B cell (primary cell): Measurements from ENCODE around the gene SMC1B. TPM values are rescaled to one million over a fixed set of nuclear protein-coding genes. Genes with fewer than 3 reads are reported as not detected.

Experiments used
- ATAC-seq: fragments of 200-7000 bp; cut with Tn5 transposase; one replicate; pipeline ENCODE4 v1.10.0; 2021; ENCODE audit warnings: low read depth, mild to moderate bottlenecking, moderate number of reproducible peaks, moderate library complexity
- CTCF ChIA-PET: fragments of 350-600 bp; sonication (Branson Sonifier 250); formaldehyde crosslinking; loops from one replicate; lab custom pipeline; 2021; ENCODE audit warnings: antibody characterized with exemption, inconsistent platforms; lab: Charles Lee
- POLR2A ChIA-PET: fragments of 350-600 bp; sonication (Branson Sonifier 250); formaldehyde crosslinking; loops from one replicate; lab custom pipeline; 2021; ENCODE audit warnings: antibody characterized with exemption; lab: Charles Lee
- DNase-seq: peaks from one replicate; pipeline ENCODE4 v3.0.0; 2013
- H2AFZ ChIP-seq: 2 replicates; pipeline ENCODE4 v1.6.1; 2012; ENCODE audit warnings: mild to moderate bottlenecking, low read depth, low read length; ENCODE audit not compliant: insufficient read depth, poor library complexity, severe bottlenecking
- H3K27ac ChIP-seq, 2 donors: 1 replicate in 1 of 2; 2 replicates in 1 of 2; pipeline ENCODE4 v1.5.1; 2012 to 2013; ENCODE audit warnings: low read length in 2 of 2, mild to moderate bottlenecking in 2 of 2, moderate library complexity in 1 of 2
- H3K27me3 ChIP-seq, 4 experiments: fragments of 200-600 bp in 1 of 4; sonication (generic) in 1 of 4; replicated peaks in 1 of 4; 1 replicate in 2 of 4; 2 replicates in 2 of 4; pipeline versions ENCODE4 v1.6.1 to v1.7.0; 2013 to 2016; ENCODE audit warnings: low read length in 3 of 4, mild to moderate bottlenecking in 2 of 4, mixed read lengths in 1 of 4, moderate library complexity in 1 of 4; ENCODE audit not compliant: insufficient read depth in 4 of 4, control insufficient read depth in 3 of 4; ENCODE audit errors: control extremely low read depth in 1 of 4
- H3K36me3 ChIP-seq, 2 experiments: replicated peaks in 1 of 2; 1 replicate in 1 of 2; 2 replicates in 1 of 2; pipeline versions ENCODE4 v1.6.1 to v1.7.1; 2013; ENCODE audit warnings: low read length in 1 of 2; ENCODE audit not compliant: insufficient read depth in 2 of 2, control insufficient read depth in 1 of 2; ENCODE audit errors: control extremely low read depth in 1 of 2, extremely low read depth in 1 of 2
- H3K4me1 ChIP-seq, 2 donors: fragments of 200-600 bp in 1 of 2; sonication (generic) in 1 of 2; 1 replicate in 1 of 2; 2 replicates in 1 of 2; pipeline versions ENCODE4 v1.5.1 to v1.6.1; 2013 to 2017; ENCODE audit warnings: low read length in 2 of 2; ENCODE audit not compliant: control insufficient read depth in 2 of 2, insufficient read depth in 2 of 2
- H3K4me2 ChIP-seq: replicated peaks from 2 replicates; pipeline ENCODE3; 2012; ENCODE audit warnings: mild to moderate bottlenecking, low read depth, low read length; ENCODE audit not compliant: poor library complexity, severe bottlenecking
- H3K4me3 ChIP-seq, 5 experiments: fragments of 200-600 bp in 1 of 5; sonication (generic) in 1 of 5; 1 replicate in 3 of 5; 2 replicates in 2 of 5; pipeline versions ENCODE4 v1.5.1 to v1.7.0; 2011 to 2016; ENCODE audit warnings: low read length in 4 of 5, mild to moderate bottlenecking in 4 of 5, low read depth in 2 of 5, control low read depth in 1 of 5, moderate library complexity in 1 of 5; ENCODE audit not compliant: insufficient read depth in 1 of 5; ENCODE audit errors: control extremely low read depth in 1 of 5, extremely low read depth in 1 of 5
- H3K79me2 ChIP-seq: fragments of 200-600 bp; sonication (generic); one replicate; pipeline ENCODE4 v1.6.0; 2016; ENCODE audit warnings: low read length; ENCODE audit not compliant: control insufficient read depth, insufficient read depth
- H3K9ac ChIP-seq: fragments of 200-600 bp; sonication (generic); 2 replicates; pipeline ENCODE4 v1.6.1; 2017; ENCODE audit warnings: mild to moderate bottlenecking, low read length, moderate library complexity
- H3K9me3 ChIP-seq, 3 donors: one replicate each; pipeline versions ENCODE4 v1.6.1 to v1.7.1; 2013; ENCODE audit warnings: low read length in 2 of 3; ENCODE audit not compliant: control insufficient read depth in 2 of 3, insufficient read depth in 1 of 3; ENCODE audit errors: control extremely low read depth in 1 of 3
- H4K20me1 ChIP-seq: 2 replicates; pipeline ENCODE4 v1.6.0; 2012; ENCODE audit warnings: mild to moderate bottlenecking, low read length; ENCODE audit not compliant: insufficient read depth, control insufficient read depth, poor library complexity, severe bottlenecking
- H3K27ac Mint-ChIP-seq: one replicate; pipeline ENCODE4 v1.8.0; 2021; ENCODE audit warnings: mixed read lengths
- H3K27me3 Mint-ChIP-seq: one replicate; pipeline ENCODE4 v1.8.0; 2021; ENCODE audit warnings: mixed read lengths
- H3K4me1 Mint-ChIP-seq: one replicate; pipeline ENCODE4 v1.8.0; 2021; ENCODE audit warnings: mixed read lengths
- H3K4me3 Mint-ChIP-seq: one replicate; pipeline ENCODE4 v1.8.0; 2021; ENCODE audit warnings: mixed read lengths
- H3K9me3 Mint-ChIP-seq: one replicate; pipeline ENCODE4 v1.8.0; 2022; ENCODE audit warnings: mixed read lengths; ENCODE audit not compliant: insufficient read depth
- WGBS: methylation state at CpG from one replicate; pipeline ENCODE4 v1.1.5; 2013; ENCODE audit warnings: missing lambda C conversion rate; ENCODE audit not compliant: insufficient coverage; 5-methylcytosine and 5-hydroxymethylcytosine counted together
- intact Hi-C: fragments of 100-400 bp; cut with micrococcal nuclease; formaldehyde crosslinking; loops from one replicate; pipeline ENCODE4 v1.10.0; 2022
- polyA plus RNA-seq: library from polyadenylated mRNA; depleted of rRNA; stranded (reverse); fragments of >200 nt; gene quantifications from 2 replicates; pipeline ENCODE4 v1.2.3, GENCODE V29; 2012
- total RNA-seq, 2 donors: library from RNA; stranded (reverse); fragments of 120-200 nt in 1 of 2; gene quantifications; 1 replicate in 1 of 2; 2 replicates in 1 of 2; pipeline versions ENCODE4 v1.2.3 to v1.2.4, GENCODE V29; 2013 to 2022
- TF ChIP-seq, protein P1 (sequence below): fragments of 200-600 bp; IDR thresholded peaks from one replicate; pipeline ENCODE4 v1.8.0; 2022; ENCODE audit warnings: antibody characterized with exemption, mild to moderate bottlenecking

Gene SMC1B
- total and polyA plus RNA-seq, 2 donors (not counting 1 experiment from before 2014, with no cell fraction given): 0.07 TPM; not detected in 1

DNA sequence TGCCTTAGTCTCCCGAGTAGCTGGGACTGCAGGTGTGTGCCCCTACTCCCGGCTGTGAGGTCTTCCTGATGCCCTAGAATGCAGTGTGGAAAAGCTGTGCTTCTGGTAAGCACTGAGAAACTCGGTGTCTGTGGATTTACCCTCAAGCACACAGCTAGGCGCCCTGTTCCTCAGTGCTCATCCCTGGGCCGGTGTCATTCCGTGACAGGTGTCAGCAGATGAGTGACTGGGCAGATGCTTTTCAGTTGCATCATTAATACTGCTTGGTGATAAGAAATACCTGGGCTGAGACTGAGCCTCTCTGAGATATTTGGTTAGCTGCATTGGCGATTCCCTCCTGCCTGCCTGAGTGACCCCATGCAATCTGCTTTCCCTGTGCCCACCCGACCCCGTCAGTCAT, 81.9 kb downstream of the SMC1B start:
- POLR2A ChIA-PET: interaction anchor here (0.5 kb wide), 1 partner anchor 16 kb away, joined by 3 read pairs; no protein-coding TSS in a partner anchor

DNA sequence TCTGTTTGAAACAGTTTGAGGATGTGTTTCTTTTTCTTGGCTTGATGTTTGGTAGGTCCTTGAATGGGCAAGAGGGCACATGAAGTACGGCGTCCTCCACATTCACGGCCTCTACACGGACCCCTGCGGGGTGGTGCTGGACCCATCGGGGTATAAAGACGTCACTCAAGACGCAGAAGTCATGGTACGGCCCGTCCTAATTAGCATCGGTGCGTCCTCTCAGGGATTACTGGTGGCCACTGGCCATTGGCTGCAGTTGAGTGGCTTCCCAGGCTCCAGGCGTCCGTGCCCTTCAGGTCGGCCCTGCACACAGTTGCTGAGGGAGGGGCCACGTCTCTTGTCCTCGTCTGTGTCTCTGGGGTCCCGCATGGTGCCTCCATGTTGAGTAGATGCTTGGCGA, 82.9 kb downstream of the SMC1B start:
- Histone ChIP-seq H3K4me3 (no peak overlapping the region), H3K27ac (no peak overlapping the region), H3K9ac (no peak overlapping the region), H3K36me3 (peaks cover 0 to 56% of the 10 kb centered on the region in 2 experiments), H4K20me1 (peaks cover 6% of the 10 kb centered on the region), H3K9me3 (no peaks in the 10 kb centered on the region), H3K79me2 (peaks cover 3% of the 10 kb centered on the region), H3K27me3 (no peaks in the 10 kb centered on the region), H3K4me1 (no peaks in the 10 kb centered on the region), H3K4me2 (no peak overlapping the region), H2AFZ (no peak overlapping the region)
- DNase-seq (no peak), ATAC-seq (no peak)
- POLR2A ChIA-PET: no interaction called here
- Mint-ChIP-seq H3K27me3 (no peaks in the 10 kb centered on the region), H3K9me3 (no peaks in the 10 kb centered on the region), H3K4me1 (no peaks in the 10 kb centered on the region), H3K27ac (no peak overlapping the region), H3K4me3 (no peak overlapping the region)
- WGBS: 96% methylated on average over 19 of the region's 19 CpGs
- intact Hi-C loops: no loop called here
- TF ChIP-seq, protein P1, sequence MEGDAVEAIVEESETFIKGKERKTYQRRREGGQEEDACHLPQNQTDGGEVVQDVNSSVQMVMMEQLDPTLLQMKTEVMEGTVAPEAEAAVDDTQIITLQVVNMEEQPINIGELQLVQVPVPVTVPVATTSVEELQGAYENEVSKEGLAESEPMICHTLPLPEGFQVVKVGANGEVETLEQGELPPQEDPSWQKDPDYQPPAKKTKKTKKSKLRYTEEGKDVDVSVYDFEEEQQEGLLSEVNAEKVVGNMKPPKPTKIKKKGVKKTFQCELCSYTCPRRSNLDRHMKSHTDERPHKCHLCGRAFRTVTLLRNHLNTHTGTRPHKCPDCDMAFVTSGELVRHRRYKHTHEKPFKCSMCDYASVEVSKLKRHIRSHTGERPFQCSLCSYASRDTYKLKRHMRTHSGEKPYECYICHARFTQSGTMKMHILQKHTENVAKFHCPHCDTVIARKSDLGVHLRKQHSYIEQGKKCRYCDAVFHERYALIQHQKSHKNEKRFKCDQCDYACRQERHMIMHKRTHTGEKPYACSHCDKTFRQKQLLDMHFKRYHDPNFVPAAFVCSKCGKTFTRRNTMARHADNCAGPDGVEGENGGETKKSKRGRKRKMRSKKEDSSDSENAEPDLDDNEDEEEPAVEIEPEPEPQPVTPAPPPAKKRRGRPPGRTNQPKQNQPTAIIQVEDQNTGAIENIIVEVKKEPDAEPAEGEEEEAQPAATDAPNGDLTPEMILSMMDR: no peak
- CTCF ChIA-PET: no interaction called here

More for the DNA sequence above, 81.9 kb downstream of the SMC1B start:
- no peak overlapping the region for H3K27ac Mint-ChIP-seq
- TF ChIP-seq, protein P1: no peak
- 96% methylated on average over 8 of the region's 9 CpGs for WGBS
- H3K4me3 Mint-ChIP-seq: no peak overlapping the region
- no peaks in the 10 kb centered on the region for H3K79me2 ChIP-seq
- no peaks in the 10 kb centered on the region for H4K20me1 ChIP-seq
- H3K4me1 ChIP-seq: no peaks in the 10 kb centered on the region
- H2AFZ ChIP-seq: no peak overlapping the region
- no peak overlapping the region for H3K4me3 ChIP-seq
- no peak overlapping the region for H3K27ac ChIP-seq
- H3K9ac ChIP-seq: no peak overlapping the region
- no peaks in the 10 kb centered on the region for H3K9me3 ChIP-seq
- no peaks in the 10 kb centered on the region for H3K27me3 Mint-ChIP-seq
- H3K4me1 Mint-ChIP-seq: no peaks in the 10 kb centered on the region
- no peaks in the 10 kb centered on the region for H3K27me3 ChIP-seq
- intact Hi-C loops: no loop called here
- no peaks in the 10 kb centered on the region for H3K9me3 Mint-ChIP-seq
- CTCF ChIA-PET: interaction anchor here (0.9 kb wide), 1 partner anchor 44 kb away, joined by 3 read pairs; no protein-coding TSS in a partner anchor
- H3K4me2 ChIP-seq: no peak overlapping the region
- peaks cover 0 to 61% of the 10 kb centered on the region in 2 experiments for H3K36me3 ChIP-seq
- ATAC-seq (no peak), DNase-seq (no peak)
